ENCODE results near the gene COL6A2. TPM values are rescaled to one million over a fixed set of nuclear protein-coding genes. Genes with fewer than 3 reads are reported as not detected.

The COL6A2 gene
- total and polyA plus RNA-seq, 2 of the 13 experiments (the other 11 are each of a cell fraction or from before 2014, with no cell fraction given): 0.07 to 0.41 TPM

- TF ChIP-seq THAP9 (CRISPR knock-in tag; IDR thresholded peaks at IDR 0.05; ENCODE audit: borderline replicate concordance) (peak; percentile 72; the same call in 1 of the 2 replicates), ZNF569 (CRISPR knock-in tag; IDR thresholded peaks at IDR 0.05; ENCODE audit: borderline replicate concordance) (no peak), BCL6 (CRISPR knock-in tag; IDR thresholded peaks at IDR 0.05) (0 out of 2 replicates have a peak, but pooled peaks have one; percentile 3), IKZF5 (CRISPR knock-in tag; IDR thresholded peaks at IDR 0.05) (peak; percentile 57; the same call in 1 of the 2 replicates), ZNF761 (CRISPR knock-in tag; conservative IDR thresholded peaks at IDR 0.05) (peak; percentile 26; the same call in 1 of the 2 replicates), ZC3H13 (CRISPR knock-in tag; IDR thresholded peaks at IDR 0.05) (peak; percentile 91), CREM (IDR thresholded peaks at IDR 0.05) (peak; percentile 61; the same call in 1 of the 2 replicates), CREM (CRISPR knock-in tag; IDR thresholded peaks at IDR 0.05) (no peak), HNRNPH1 (optimal IDR thresholded peaks at IDR 0.05; ENCODE audit: low read depth, low read length) (no peak), ZNF281 (CRISPR knock-in tag; IDR thresholded peaks at IDR 0.05; ENCODE audit: borderline replicate concordance) (no peak), LBX2 (CRISPR knock-in tag; IDR thresholded peaks at IDR 0.05; ENCODE audit: borderline replicate concordance) (peak; percentile 77; the same call in 1 of the 2 replicates), ZNF451 (CRISPR knock-in tag; IDR thresholded peaks at IDR 0.05) (peak; percentile 63; the same call in 1 of the 2 replicates), TFDP1 (CRISPR knock-in tag; IDR thresholded peaks at IDR 0.05; ENCODE audit: borderline replicate concordance) (peak; percentile 17; the same call in 1 of the 2 replicates), GFI1 (CRISPR knock-in tag; IDR thresholded peaks at IDR 0.05; ENCODE audit: borderline replicate concordance) (no peak; the same call in 1 of the 2 replicates), HCFC1 (IDR thresholded peaks at IDR 0.05; ENCODE audit: low read depth, low read length) (no peak), PRMT3 (CRISPR knock-in tag; IDR thresholded peaks at IDR 0.05; ENCODE audit: borderline replicate concordance, low read depth) (peak; percentile 76; the same call in 1 of the 2 replicates), ZBTB7A (CRISPR knock-in tag; IDR thresholded peaks at IDR 0.05) (peak; percentile 75), SMARCE1 (IDR thresholded peaks at IDR 0.05; ENCODE audit: borderline replicate concordance) (no peak), AKAP8 (CRISPR knock-in tag; IDR thresholded peaks at IDR 0.05) (no peak; the same call in 1 of the 2 replicates), ZNF101 (CRISPR knock-in tag; IDR thresholded peaks at IDR 0.05; ENCODE audit: borderline replicate concordance, low read depth) (no peak)
Observed at GRCh38 chr21:46155514-46156377, 57.8 kb downstream of the COL6A2 start, which contains the start of gene FTCD (continued).
